HG03575 (cell line): ENCODE measurements around the gene ARHGAP11B.
"Not testable (repeated sequence)": the region's sequence is repeated elsewhere in the genome, so short reads cannot be mapped to it uniquely, and the experiment has no call there.

Experiments used
- ATAC-seq: cut with Tn5 transposase; IDR thresholded peaks from one replicate; pipeline ENCODE4 v1.9.1; 2021; ENCODE audit not compliant: unreplicated experiment, insufficient number of reproducible peaks, low FRiP score; ENCODE audit errors: extremely low read depth

Gene ARHGAP11B

GRCh38 chr15:30625436-30626193, at the start of gene ARHGAP11B:
TSS of gene ARHGAP11B (plus strand) at chr15:30626128.
- ATAC-seq = peak; percentile 63

- ATAC-seq = not testable (repeated sequence)
Measured at GRCh38 chr15:30579394-30579970, 46.4 kb upstream of the ARHGAP11B start.

GRCh38 chr15:30580716-30581115, 45.2 kb upstream of the ARHGAP11B start:
- ATAC-seq = not testable (repeated sequence)

GRCh38 chr15:30598953-30599352, 27.0 kb upstream of the ARHGAP11B start:
- not testable (repeated sequence) for ATAC-seq

GRCh38 chr15:30603796-30604195, 22.1 kb upstream of the ARHGAP11B start, which contains the start of gene GOLGA8H:
TSS of gene GOLGA8H (plus strand) at chr15:30604028. CDS start at chr15:30604126, 98 bp downstream.
- not testable (repeated sequence) for ATAC-seq

GRCh38 chr15:30612271-30612670, 13.7 kb upstream of the ARHGAP11B start:
- ATAC-seq = not testable (repeated sequence)

GRCh38 chr15:30621342-30621741, 4.6 kb upstream of the ARHGAP11B start:
- not testable (repeated sequence) for ATAC-seq

GRCh38 chr15:30626194-30626565, 252 bp downstream of the ARHGAP11B start:
- not testable (repeated sequence) for ATAC-seq

- ATAC-seq = not testable (repeated sequence)
Measured at GRCh38 chr15:30626632-30627031, 704 bp downstream of the ARHGAP11B start.

GRCh38 chr15:30650012-30650929, 24.3 kb downstream of the ARHGAP11B start:
- ATAC-seq = peak; percentile 74

GRCh38 chr15:30661154-30661553, 35.2 kb downstream of the ARHGAP11B start:
- not testable (repeated sequence) for ATAC-seq

- ATAC-seq = not testable (repeated sequence)
Measured at GRCh38 chr15:30669621-30670020, 43.7 kb downstream of the ARHGAP11B start.

GRCh38 chr15:30670056-30670455, 44.1 kb downstream of the ARHGAP11B start:
- ATAC-seq = no peak

- ATAC-seq = no peak
Measured at GRCh38 chr15:30671309-30671708, 45.4 kb downstream of the ARHGAP11B start.

- ATAC-seq = no peak
Measured at GRCh38 chr15:30675126-30675525, 49.2 kb downstream of the ARHGAP11B start.

- not testable (repeated sequence) for ATAC-seq
Measured at GRCh38 chr15:30675891-30676290, 50.0 kb downstream of the ARHGAP11B start.

GRCh38 chr15:30680997-30681396, 55.1 kb downstream of the ARHGAP11B start:
- not testable (repeated sequence) for ATAC-seq

GRCh38 chr15:30685709-30686285, 59.9 kb downstream of the ARHGAP11B start:
- not testable (repeated sequence) for ATAC-seq

GRCh38 chr15:30686651-30687050, 60.7 kb downstream of the ARHGAP11B start:
- ATAC-seq = not testable (repeated sequence)
